ENCODE measurements around the gene RALGAPA1. TPM values are rescaled to one million over a fixed set of nuclear protein-coding genes. Genes with fewer than 3 reads are reported as not detected.

RALGAPA1 gene
- total RNA-seq, 2 experiments from 2014 or later: 27.6 to 36.5 TPM

DNA sequence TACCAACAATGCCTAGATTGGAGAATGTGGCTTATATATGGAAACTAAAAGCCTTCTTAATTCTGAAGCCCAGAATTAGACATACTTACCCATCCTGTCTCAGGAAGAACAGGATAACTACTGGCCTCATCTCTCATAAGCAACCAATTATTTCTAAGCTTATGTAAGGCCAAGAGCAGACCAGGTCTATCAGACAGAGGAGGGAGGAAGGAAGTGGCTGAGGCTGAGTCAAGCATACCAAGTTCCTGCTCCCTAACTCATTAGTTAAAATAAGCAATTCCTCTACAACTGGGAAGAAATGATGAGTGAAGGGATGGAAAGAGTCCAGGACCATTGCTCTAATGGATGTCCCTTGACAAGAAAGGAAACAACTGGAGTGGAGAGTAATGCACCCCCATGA lies 302.2 kb downstream of the RALGAPA1 start:
- no peak for DNase-seq (ENCODE audit: low spot score)
- Histone ChIP-seq H3K4me3 (ENCODE audit: low read depth, low read length, poor library complexity, severe bottlenecking) (no peak overlapping the region), H3K4me1 (ENCODE audit: insufficient read depth, low read length, poor library complexity, severe bottlenecking) (no peaks in the 10 kb centered on the region), H4K20me1 (ENCODE audit: insufficient read depth, low read length) (no peaks in the 10 kb centered on the region), H3K9me3 (ENCODE audit: low read length) (no peaks in the 10 kb centered on the region), H3K4me2 (ENCODE audit: low read length) (no peak overlapping the region), H3K9me2 (ENCODE audit: insufficient read depth, low read length) (no peaks in the 10 kb centered on the region), H3K79me2 (ENCODE audit: insufficient read depth, low read depth, low read length) (no peaks in the 10 kb centered on the region), H3K27ac (ENCODE audit: low read depth, low read length, poor library complexity, severe bottlenecking) (no peak overlapping the region), H2AFZ (ENCODE audit: low read length) (no peak overlapping the region), H3K36me3 (ENCODE audit: insufficient read depth, low read length) (no peaks in the 10 kb centered on the region)
- CTCF ChIA-PET (ENCODE audit: unreplicated experiment): interaction anchor here (1.1 kb wide), 1 partner anchor 232 kb away, joined by 3 read pairs; no protein-coding TSS in a partner anchor
- intact Hi-C loops (cut with micrococcal nuclease; ENCODE audit: unreplicated experiment): no loop called here
- BruUV-seq (replicated peaks): no TSS peak
- POLR2A ChIA-PET: interaction anchor here (0.5 to 1.6 kb wide), 3 partner anchors 17 to 572 kb away, joined by 3 to 9 read pairs (median 6); no protein-coding TSS in a partner anchor
- TF ChIP-seq CTCF (conservative IDR thresholded peaks at IDR 0.05; ENCODE audit: low read length): no peak
- no peak for TF ChIP-seq EZH2phosphoT487 (IDR thresholded peaks at IDR 0.05; ENCODE audit: borderline replicate concordance, low read depth, low read length)

DNA sequence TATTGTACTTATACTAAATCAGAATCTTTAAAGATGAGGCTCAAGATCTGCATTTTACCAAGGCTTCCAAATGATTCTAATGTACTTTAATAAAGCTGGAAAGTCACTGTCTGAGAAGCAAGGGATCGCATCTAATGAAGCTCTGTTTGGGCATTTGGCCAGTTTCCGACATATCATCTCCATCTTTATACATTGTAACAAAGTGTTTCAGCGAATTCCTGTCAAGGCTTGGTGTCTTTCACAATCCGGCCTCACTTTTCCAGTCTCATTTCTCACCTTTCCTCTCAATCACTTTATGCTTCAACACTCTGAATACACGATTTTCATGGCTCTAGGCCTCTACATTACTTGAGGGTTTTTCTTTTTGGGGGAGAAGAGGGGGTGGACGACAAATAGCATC lies 302.6 kb downstream of the RALGAPA1 start:
- H3K4me2 ChIP-seq (ENCODE audit: low read length): no peak overlapping the region
- CTCF ChIA-PET (ENCODE audit: unreplicated experiment): interaction anchor here (1.1 kb wide), 1 partner anchor 233 kb away, joined by 3 read pairs; no protein-coding TSS in a partner anchor

More for the DNA sequence above, 302.6 kb downstream of the RALGAPA1 start:
- Histone ChIP-seq H3K4me1 (ENCODE audit: insufficient read depth, low read length, poor library complexity, severe bottlenecking) (no peaks in the 10 kb centered on the region), H3K4me3 (ENCODE audit: low read depth, low read length, poor library complexity, severe bottlenecking) (no peak overlapping the region), H2AFZ (ENCODE audit: low read length) (no peak overlapping the region), H3K27ac (ENCODE audit: low read depth, low read length, poor library complexity, severe bottlenecking) (no peak overlapping the region), H3K36me3 (ENCODE audit: insufficient read depth, low read length) (no peaks in the 10 kb centered on the region), H4K20me1 (ENCODE audit: insufficient read depth, low read length) (no peaks in the 10 kb centered on the region), H3K9me3 (ENCODE audit: low read length) (no peaks in the 10 kb centered on the region), H3K9me2 (ENCODE audit: insufficient read depth, low read length) (no peaks in the 10 kb centered on the region), H3K79me2 (ENCODE audit: insufficient read depth, low read depth, low read length) (no peaks in the 10 kb centered on the region)
- POLR2A ChIA-PET: interaction anchor here (0.6 to 1.6 kb wide), 4 partner anchors 8 to 1714 kb away, joined by 5 to 9 read pairs (median 6); no protein-coding TSS in a partner anchor
- no peak for DNase-seq (ENCODE audit: low spot score)
- TF ChIP-seq EZH2phosphoT487 (IDR thresholded peaks at IDR 0.05; ENCODE audit: borderline replicate concordance, low read depth, low read length) (no peak), CTCF (conservative IDR thresholded peaks at IDR 0.05; ENCODE audit: low read length) (no peak)
- intact Hi-C loops (cut with micrococcal nuclease; ENCODE audit: unreplicated experiment): no loop called here
- BruUV-seq (replicated peaks): no TSS peak
